Thymus (tissue), 11 donors: ENCODE results near the gene DBN1. TPM values are rescaled to one million over a fixed set of nuclear protein-coding genes. Genes with fewer than 3 reads are reported as not detected.

ENCODE experiments used
- DNase-seq, 9 donors: peaks; one replicate each; pipeline ENCODE4 v3.0.0-alpha.2; 2013; ENCODE audit warnings: low spot score in 9 of 9, low read depth in 6 of 9, missing footprints in 1 of 9
- H3K27ac ChIP-seq, 2 donors: one replicate each; pipeline ENCODE4 v1.5.1; 2013; ENCODE audit warnings: control low read depth in 1 of 2, low read depth in 1 of 2, low read length in 1 of 2, mild to moderate bottlenecking in 1 of 2, moderate library complexity in 1 of 2
- H3K27me3 ChIP-seq, 2 donors: one replicate each; pipeline ENCODE4 v1.5.1; 2013; ENCODE audit warnings: low read length in 1 of 2; ENCODE audit not compliant: control insufficient read depth in 2 of 2, insufficient read depth in 1 of 2
- H3K36me3 ChIP-seq, 2 donors: one replicate each; pipeline ENCODE4 v1.5.1; 2013; ENCODE audit warnings: low read length in 1 of 2, mild to moderate bottlenecking in 1 of 2, moderate library complexity in 1 of 2; ENCODE audit not compliant: control insufficient read depth in 2 of 2, insufficient read depth in 2 of 2
- H3K4me1 ChIP-seq, 2 donors: one replicate each; pipeline ENCODE4 v1.5.1; 2013; ENCODE audit warnings: low read length in 2 of 2; ENCODE audit not compliant: control insufficient read depth in 2 of 2, insufficient read depth in 2 of 2
- H3K4me3 ChIP-seq, 2 donors: one replicate each; pipeline ENCODE4 v1.5.1; 2013; ENCODE audit warnings: low read length in 2 of 2, control low read depth in 1 of 2, mild to moderate bottlenecking in 1 of 2
- H3K9me3 ChIP-seq, 2 donors: one replicate each; pipeline ENCODE4 v1.5.1; 2013; ENCODE audit warnings: low read length in 1 of 2, mild to moderate bottlenecking in 1 of 2; ENCODE audit not compliant: control insufficient read depth in 2 of 2, insufficient read depth in 1 of 2
- WGBS: extraction: QIAGEN DNeasy Blood & Tissue Kit; methylation state at CpG from one replicate; pipeline ENCODE4 v1.1.7; 2013; 5-methylcytosine and 5-hydroxymethylcytosine counted together
- polyA plus RNA-seq: library from polyadenylated mRNA; stranded (reverse); fragments of 200-250 nt; gene quantifications from one replicate; pipeline ENCODE4 v1.2.3, GENCODE V29; 2013
- total RNA-seq: library from RNA; stranded (reverse); fragments of 120-200 nt; gene quantifications from one replicate; pipeline ENCODE4 v1.2.4, GENCODE V29; 2013
- donor health status: healthy.

The DBN1 gene
- total and polyA plus RNA-seq, 2 donors: 32.3 to 34.3 TPM

- Histone ChIP-seq H3K4me3 (no peak overlapping the region), H3K27me3 (no peaks in the 10 kb centered on the region), H3K27ac (peak overlapping the region in 1 of 2 donors; percentile 76), H3K4me1 (peaks cover 17 to 38% of the 10 kb centered on the region in 2 donors), H3K9me3 (peaks cover 0 to 3% of the 10 kb centered on the region in 2 donors), H3K36me3 (peaks cover 31 to 38% of the 10 kb centered on the region in 2 donors)
- WGBS: 55% methylated on average over 26 of the region's 26 CpGs
- no peak for DNase-seq
Measured at GRCh38 chr5:177508221-177508611, 34.8 kb upstream of the DBN1 start.

- no peak for DNase-seq
- no peak overlapping the region for H3K4me3 ChIP-seq
- H3K27ac ChIP-seq: no peak overlapping the region
- H3K36me3 ChIP-seq: peaks cover 26 to 33% of the 10 kb centered on the region in 2 donors
- WGBS: 73% methylated on average over 17 of the region's 17 CpGs
- no peaks in the 10 kb centered on the region for H3K27me3 ChIP-seq
- H3K4me1 ChIP-seq: peaks cover 17 to 38% of the 10 kb centered on the region in 2 donors
- H3K9me3 ChIP-seq: peaks cover 0 to 3% of the 10 kb centered on the region in 2 donors
Measured at GRCh38 chr5:177507596-177508220, 34.3 kb upstream of the DBN1 start.

GRCh38 chr5:177507165-177507564 lies 33.7 kb upstream of the DBN1 start:
- Histone ChIP-seq H3K27me3 (no peaks in the 10 kb centered on the region), H3K4me3 (no peak overlapping the region), H3K4me1 (peaks cover 17 to 38% of the 10 kb centered on the region in 2 donors), H3K27ac (no peak overlapping the region), H3K9me3 (peaks cover 0 to 3% of the 10 kb centered on the region in 2 donors), H3K36me3 (peaks cover 21 to 28% of the 10 kb centered on the region in 2 donors)
- WGBS: 94% methylated on average over 9 of the region's 9 CpGs
- DNase-seq: no peak

GRCh38 chr5:177505075-177505474 lies 31.6 kb upstream of the DBN1 start:
- no peak for DNase-seq
- H3K36me3 ChIP-seq: peaks cover 5 to 7% of the 10 kb centered on the region in 2 donors
- H3K27me3 ChIP-seq: peaks cover 0 to 5% of the 10 kb centered on the region in 2 donors
- H3K27ac ChIP-seq: no peak overlapping the region
- H3K9me3 ChIP-seq: peaks cover 0 to 3% of the 10 kb centered on the region in 2 donors
- peaks cover 16 to 36% of the 10 kb centered on the region in 2 donors for H3K4me1 ChIP-seq
- no peak overlapping the region for H3K4me3 ChIP-seq
- WGBS: 99% methylated on average over 4 of the region's 4 CpGs

GRCh38 chr5:177504086-177505056 lies 30.9 kb upstream of the DBN1 start:
- no peak for DNase-seq
- Histone ChIP-seq H3K36me3 (peaks cover 5% of the 10 kb centered on the region in 2 donors), H3K27me3 (peaks cover 0 to 11% of the 10 kb centered on the region in 2 donors), H3K27ac (no peak overlapping the region), H3K4me1 (peaks cover 9 to 28% of the 10 kb centered on the region in 2 donors), H3K4me3 (no peak overlapping the region), H3K9me3 (peaks cover 0 to 3% of the 10 kb centered on the region in 2 donors)
- 96% methylated on average over 47 of the region's 47 CpGs for WGBS

GRCh38 chr5:177503351-177504085 lies 30.1 kb upstream of the DBN1 start:
- Histone ChIP-seq H3K27ac (no peak overlapping the region), H3K4me3 (no peak overlapping the region), H3K27me3 (peaks cover 3 to 20% of the 10 kb centered on the region in 2 donors), H3K9me3 (no peaks in the 10 kb centered on the region), H3K4me1 (peaks cover under 1 to 22% of the 10 kb centered on the region in 2 donors), H3K36me3 (peaks cover 5% of the 10 kb centered on the region in 2 donors)
- 98% methylated on average over 24 of the region's 24 CpGs for WGBS
- DNase-seq: no peak

- no peak for DNase-seq
- H3K36me3 ChIP-seq: peaks cover 5% of the 10 kb centered on the region in 2 donors
- H3K9me3 ChIP-seq: no peaks in the 10 kb centered on the region
- 89% methylated on average over 16 of the region's 16 CpGs for WGBS
- no peak overlapping the region for H3K4me3 ChIP-seq
- H3K27me3 ChIP-seq: peaks cover 9 to 26% of the 10 kb centered on the region in 2 donors
- peaks cover 0 to 22% of the 10 kb centered on the region in 2 donors for H3K4me1 ChIP-seq
- no peak overlapping the region for H3K27ac ChIP-seq
Measured at GRCh38 chr5:177502886-177503285, 29.5 kb upstream of the DBN1 start.

- WGBS: 75% methylated on average over 9 of the region's 9 CpGs
- Histone ChIP-seq H3K9me3 (no peaks in the 10 kb centered on the region), H3K27me3 (peaks cover 12 to 32% of the 10 kb centered on the region in 2 donors), H3K27ac (no peak overlapping the region), H3K36me3 (peaks cover 5% of the 10 kb centered on the region in 2 donors), H3K4me1 (peaks cover 0 to 23% of the 10 kb centered on the region in 2 donors), H3K4me3 (no peak overlapping the region)
- DNase-seq: no peak
Measured at GRCh38 chr5:177501874-177502678, 28.6 kb upstream of the DBN1 start.
